Subcutaneous adipose tissue (tissue), 4 donors: ENCODE results near the gene CTNNB1. TPM values are rescaled to one million over a fixed set of nuclear protein-coding genes. Genes with fewer than 3 reads are reported as not detected.

ENCODE experiments used
- total RNA-seq, 4 donors: library from RNA; depleted of rRNA; stranded (reverse); fragments of >200 nt; gene quantifications; one replicate each; pipeline ENCODE4 v1.1.0, GENCODE V29; 2016
- TF ChIP-seq, protein P1 (sequence below): fragments of 450-650 bp; IDR thresholded peaks from one replicate; pipeline ENCODE4 v1.5.1; 2016; ENCODE audit warnings: low read depth, mild to moderate bottlenecking, control low read depth, antibody characterized with exemption, moderate library complexity

The CTNNB1 gene
- total RNA-seq, 4 donors from 2014 or later: 234 to 450 (median 389) TPM

DNA sequence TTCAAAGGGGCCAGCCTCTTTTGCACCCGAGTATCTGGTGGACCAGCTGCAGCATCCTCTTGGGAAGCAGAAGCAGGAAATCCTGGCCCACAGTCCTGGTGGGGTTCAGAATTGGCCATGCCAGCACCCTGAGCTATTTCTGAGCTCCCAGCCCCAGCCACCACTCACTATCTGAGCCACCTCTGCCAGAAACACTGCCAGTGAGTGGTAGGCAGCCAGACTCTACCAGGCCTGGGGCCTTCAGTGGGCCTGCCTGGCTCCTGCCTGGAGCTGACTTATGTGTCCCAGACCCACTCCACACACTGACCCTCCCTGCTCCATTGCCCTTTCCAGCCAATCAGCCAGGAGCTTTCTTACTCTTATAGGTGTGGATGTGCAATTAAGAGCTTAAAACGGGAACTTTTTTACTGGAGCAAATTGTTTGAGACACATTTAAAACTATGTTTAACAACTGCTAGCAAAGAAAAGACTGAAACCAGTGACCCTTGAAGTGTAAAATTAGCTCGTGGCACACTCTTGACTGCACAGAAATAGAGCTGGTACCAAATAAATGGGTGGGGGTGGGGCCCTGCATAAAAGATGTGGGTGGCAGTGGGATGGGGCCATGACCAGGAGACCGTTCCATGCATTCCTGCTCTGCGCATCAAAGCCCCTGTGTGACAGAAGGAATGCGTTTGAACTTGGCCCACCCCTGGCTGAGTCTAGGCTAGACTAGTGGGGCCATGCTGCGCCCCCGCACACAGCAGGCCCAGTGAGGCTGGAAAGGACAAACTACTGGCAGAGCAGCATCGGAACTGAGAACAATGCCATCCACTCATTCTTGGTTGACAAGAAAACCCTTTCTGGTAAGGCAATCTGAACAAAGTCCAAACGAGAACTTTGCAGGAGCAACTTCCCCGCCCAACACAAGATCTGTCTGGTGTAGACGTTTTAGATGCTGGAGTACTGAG, 48.0 kb downstream of the CTNNB1 start:
- TF ChIP-seq, protein P1, sequence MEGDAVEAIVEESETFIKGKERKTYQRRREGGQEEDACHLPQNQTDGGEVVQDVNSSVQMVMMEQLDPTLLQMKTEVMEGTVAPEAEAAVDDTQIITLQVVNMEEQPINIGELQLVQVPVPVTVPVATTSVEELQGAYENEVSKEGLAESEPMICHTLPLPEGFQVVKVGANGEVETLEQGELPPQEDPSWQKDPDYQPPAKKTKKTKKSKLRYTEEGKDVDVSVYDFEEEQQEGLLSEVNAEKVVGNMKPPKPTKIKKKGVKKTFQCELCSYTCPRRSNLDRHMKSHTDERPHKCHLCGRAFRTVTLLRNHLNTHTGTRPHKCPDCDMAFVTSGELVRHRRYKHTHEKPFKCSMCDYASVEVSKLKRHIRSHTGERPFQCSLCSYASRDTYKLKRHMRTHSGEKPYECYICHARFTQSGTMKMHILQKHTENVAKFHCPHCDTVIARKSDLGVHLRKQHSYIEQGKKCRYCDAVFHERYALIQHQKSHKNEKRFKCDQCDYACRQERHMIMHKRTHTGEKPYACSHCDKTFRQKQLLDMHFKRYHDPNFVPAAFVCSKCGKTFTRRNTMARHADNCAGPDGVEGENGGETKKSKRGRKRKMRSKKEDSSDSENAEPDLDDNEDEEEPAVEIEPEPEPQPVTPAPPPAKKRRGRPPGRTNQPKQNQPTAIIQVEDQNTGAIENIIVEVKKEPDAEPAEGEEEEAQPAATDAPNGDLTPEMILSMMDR: no peak

DNA sequence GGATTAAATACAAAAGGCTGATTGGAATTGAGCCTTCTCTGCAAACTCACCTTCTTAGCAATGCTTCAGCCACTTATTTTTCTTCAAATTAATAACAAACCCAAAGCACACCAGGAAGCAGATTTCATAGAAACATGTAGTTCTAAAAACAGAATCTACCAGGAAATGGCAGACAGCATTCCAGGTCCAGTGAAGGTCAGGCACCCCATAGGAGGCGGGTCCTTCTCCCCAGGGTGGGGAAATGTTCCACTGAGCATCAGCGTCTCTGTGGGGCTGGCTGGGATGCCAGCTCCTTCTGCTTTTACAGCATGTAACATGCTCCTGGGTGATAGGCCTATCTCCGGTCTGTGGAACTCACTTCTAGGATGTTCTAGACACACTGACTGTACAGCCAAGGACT, 49.2 kb downstream of the CTNNB1 start:
- TF ChIP-seq, protein P1: no peak

DNA sequence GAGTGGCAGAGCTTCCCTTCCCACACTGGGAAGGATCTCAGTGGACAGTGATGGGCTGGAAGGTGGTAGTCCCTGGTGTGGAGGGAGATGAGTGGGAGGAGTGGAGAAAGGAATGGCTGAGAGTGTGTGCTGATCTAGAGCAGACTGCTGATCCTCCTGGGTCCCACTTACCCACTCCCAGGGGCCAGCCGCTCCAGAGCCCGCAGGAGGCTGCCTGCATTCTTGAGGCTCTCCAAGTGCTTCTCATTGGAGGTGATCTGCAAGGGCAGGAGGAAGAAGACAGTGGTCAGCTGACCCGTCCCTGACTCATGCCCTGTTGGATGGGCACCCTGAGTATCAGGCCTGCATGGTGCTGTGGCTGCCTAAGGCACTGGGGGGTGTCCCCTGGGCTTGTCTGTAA, 50.0 kb downstream of the CTNNB1 start:
- TF ChIP-seq, protein P1: no peak

DNA sequence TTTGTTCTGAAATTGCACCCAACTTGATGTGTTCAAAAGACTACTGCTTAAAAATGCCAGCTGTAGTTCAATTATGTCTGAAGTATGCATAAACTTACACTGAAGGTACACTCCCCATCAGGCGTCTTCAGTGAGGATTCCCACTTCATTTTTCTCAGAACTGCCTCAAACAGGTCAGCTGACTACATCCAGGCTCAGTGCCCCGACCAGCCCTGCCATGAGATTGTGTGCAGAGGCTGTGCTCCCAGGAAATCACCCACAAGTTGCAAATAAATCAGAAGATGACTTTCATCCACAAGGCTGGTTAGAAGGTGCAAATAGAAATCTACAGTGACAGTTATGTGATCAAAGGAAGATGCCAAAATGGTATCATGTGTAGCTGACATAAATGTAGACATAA, 51.5 kb downstream of the CTNNB1 start:
- TF ChIP-seq, protein P1: no peak

DNA sequence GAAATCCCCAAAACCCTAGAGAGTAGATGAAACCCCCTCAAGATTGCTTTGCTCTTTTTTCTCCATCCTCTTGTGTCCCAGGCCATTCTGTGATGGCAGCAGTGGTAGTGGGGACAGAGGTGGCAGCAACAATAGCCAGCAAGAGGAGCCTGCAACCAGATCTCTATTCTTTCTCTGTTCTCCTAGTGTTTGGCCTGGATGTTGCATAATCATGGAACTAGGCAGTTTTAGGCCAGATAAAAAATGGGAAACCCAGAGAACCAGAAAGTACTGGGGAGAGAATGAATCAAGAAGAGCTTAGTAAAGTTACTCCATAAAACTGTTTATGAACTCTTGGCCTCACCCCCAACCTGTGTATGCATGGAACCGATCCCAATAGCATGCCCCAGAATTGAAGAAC, 52.3 kb downstream of the CTNNB1 start:
- TF ChIP-seq, protein P1: no peak

DNA sequence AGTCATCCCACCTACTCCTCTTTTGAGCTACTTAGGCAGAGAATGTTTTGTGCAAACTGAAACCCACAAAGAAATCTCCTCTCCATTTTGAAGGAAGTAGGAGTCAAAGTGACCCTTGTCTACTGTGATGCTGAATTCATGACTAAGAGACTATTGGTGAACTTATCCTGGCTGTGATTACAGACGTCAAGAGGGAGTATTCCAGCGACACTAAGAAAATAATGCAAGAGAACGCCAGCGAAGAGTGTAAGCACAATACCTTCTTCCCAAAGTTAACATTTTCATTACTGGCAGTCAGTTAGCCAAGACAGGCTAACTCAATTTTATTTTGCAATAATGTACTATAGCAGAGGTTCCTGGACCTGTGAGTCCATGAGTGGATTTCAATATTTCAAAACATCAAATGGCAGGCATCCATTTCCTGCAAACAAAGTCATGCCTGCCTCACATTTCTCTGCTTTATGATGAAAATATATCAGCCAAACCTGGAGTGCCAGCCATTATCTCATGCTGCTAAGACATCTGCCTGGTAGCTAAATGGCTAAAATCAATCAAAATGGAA, 59.0 kb downstream of the CTNNB1 start:
- TF ChIP-seq, protein P1: no peak

DNA sequence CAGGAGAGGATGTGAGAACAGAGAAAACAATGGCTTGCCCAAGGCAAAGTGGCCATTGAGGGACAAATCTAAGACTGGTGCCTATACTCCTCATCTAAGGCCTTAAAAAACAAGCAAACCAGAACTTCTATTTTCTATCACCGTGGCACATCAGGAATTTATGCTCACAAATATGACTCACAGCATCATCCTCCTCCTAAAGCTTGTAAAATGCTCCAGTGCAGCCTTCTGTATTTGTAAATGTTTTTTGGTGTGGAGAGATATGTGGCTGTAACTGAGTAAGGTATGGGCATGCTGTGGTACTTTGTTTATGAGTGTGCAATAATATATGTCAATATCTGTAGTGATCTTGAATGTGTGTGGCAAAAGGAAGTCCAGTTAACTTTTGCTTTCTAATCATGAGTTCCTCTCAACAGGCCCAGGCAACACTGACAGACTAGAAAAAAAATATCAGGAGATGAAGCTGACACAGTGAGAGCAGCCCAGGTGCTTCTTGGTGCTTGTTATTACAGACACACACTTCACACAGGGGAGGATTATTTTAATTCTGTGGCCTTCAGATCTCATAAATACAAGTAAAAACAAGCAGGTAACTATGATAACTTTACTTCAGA, 60.3 kb downstream of the CTNNB1 start:
- TF ChIP-seq, protein P1: no peak
